ENCODE results near the gene TAF9. TPM values are rescaled to one million over a fixed set of nuclear protein-coding genes. Genes with fewer than 3 reads are reported as not detected.

Gene TAF9
- 96.9 TPM for polyA plus RNA-seq (2013)

DNA sequence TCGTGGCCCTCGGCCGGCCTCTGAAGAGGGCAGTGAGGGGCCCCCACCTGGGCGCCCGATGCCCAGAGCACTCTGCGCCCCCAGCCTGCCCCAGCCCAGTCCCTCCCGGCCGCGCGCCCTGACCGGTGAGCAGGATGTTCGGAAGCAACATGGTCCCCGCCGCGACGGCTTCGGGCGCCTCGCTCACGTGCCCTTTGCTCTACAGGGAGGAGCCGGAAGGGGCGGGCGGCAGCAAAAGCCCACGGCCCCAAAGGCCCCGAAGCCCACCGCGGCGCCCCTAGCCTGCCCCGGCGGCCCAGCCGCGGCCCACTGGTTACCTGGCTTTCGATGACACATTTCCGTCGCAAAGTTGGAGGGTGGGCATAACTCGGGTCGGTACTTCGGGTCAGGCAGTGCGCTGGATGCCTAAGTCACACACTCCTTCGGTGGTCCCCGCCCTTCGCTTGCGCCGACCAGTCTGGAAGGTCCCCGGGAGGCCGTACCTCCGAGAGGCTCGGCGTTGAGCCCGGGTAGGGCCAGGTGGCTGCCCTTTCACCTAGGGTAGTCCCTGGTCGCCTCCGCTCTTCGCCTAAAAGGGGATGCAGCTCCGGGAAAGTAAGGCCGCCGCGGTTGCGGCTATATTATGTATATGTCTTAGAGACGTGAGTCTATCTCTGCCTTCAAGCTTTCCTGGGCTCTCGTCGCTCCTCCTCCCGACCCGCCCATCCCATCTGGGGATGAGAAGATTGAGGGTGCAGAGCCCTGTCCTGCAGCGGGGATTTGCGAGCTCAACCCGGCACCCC is at the start of gene TAF9, which contains the start of the genes AK6 and RAD17:
Gene TAF9, minus strand, starts transcription at position 181 of the 782 bp plus-strand sequence. CDS start 3,783 bp downstream, outside the sequence.
Gene AK6, minus strand, starts transcription at position 181 of the 782 bp plus-strand sequence. Its CDS starts 30 bp downstream, at position 151.
Gene RAD17, plus strand, starts transcription at position 479 of the 782 bp plus-strand sequence. CDS start 2,391 bp downstream, outside the sequence.
- 0% methylated on average over 44 of the region's 66 CpGs for WGBS (ENCODE audit: insufficient coverage)
- H3K4me1 ChIP-seq (ENCODE audit: control extremely low read depth in 1 of 4, control insufficient read depth in 4 of 4, insufficient read depth in 4 of 4, low read length in 3 of 4) = peaks cover 16 to 26% (median 19%) of the 10 kb centered on the region in 4 experiments

DNA sequence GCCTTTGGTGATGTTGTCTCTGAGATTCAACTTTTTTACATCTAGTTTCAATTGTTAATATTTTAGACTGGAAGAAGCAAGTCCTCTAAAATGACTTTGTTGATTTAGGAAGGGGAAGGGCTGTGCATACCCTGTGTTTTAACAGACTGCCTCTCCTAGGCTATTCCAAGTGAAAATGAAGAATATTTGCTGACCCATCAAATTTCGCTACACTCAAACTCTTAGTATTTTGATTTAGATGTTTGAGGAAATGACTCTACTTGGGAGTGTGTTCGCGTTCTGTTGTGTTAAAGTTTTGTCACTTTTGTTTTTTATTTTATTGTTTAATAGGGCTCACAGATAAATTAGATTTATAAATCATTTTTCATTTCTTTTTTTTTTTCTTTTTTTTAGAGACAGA is 49.2 kb upstream of the TAF9 start:
- peaks cover 0 to 8% (median 0%) of the 10 kb centered on the region in 5 experiments for H3K9me3 ChIP-seq (ENCODE audit: control extremely low read depth in 1 of 5, control insufficient read depth in 4 of 5, insufficient read depth in 2 of 5, low read depth in 1 of 5, low read length in 4 of 5)
- H3K36me3 ChIP-seq (ENCODE audit: control insufficient read depth in 4 of 4, insufficient read depth in 4 of 4, low read length in 3 of 4) = peaks cover 0 to 15% (median 6%) of the 10 kb centered on the region in 4 experiments
- POLR2A ChIA-PET = no interaction called here
- no peak for DNase-seq
- H3K4me1 ChIP-seq (ENCODE audit: control extremely low read depth in 1 of 4, control insufficient read depth in 4 of 4, insufficient read depth in 4 of 4, low read length in 3 of 4) = peaks cover 0 to 12% (median 2%) of the 10 kb centered on the region in 4 experiments
- no peak overlapping the region for H3K27ac ChIP-seq (ENCODE audit: insufficient read depth in 1 of 2, low read depth in 1 of 2, low read length in 2 of 2, poor library complexity in 1 of 2, severe bottlenecking in 2 of 2)
- H3K4me3 ChIP-seq (ENCODE audit: control insufficient read depth in 1 of 7, extremely low read depth in 1 of 7, insufficient read depth in 4 of 7, low read depth in 2 of 7, low read length in 6 of 7) = no peak overlapping the region
- CTCF ChIA-PET = no interaction called here
- peaks cover 0 to 46% (median 19%) of the 10 kb centered on the region in 5 experiments for H3K27me3 ChIP-seq (replicated peaks in 2 of 5; ENCODE audit: control insufficient read depth in 4 of 5, insufficient read depth in 5 of 5, low read length in 4 of 5)
- WGBS (ENCODE audit: insufficient coverage) = no CpG with 5 or more reads among the region's 3 CpGs

More for the DNA sequence above, at the start of gene TAF9, which contains the start of the genes AK6 and RAD17:
- DNase-seq = peak; percentile 94 to 97 (median 97)
- H3K9me3 ChIP-seq (ENCODE audit: control extremely low read depth in 1 of 5, control insufficient read depth in 4 of 5, insufficient read depth in 2 of 5, low read depth in 1 of 5, low read length in 4 of 5) = no peaks in the 10 kb centered on the region
- CTCF ChIA-PET = interaction anchor here (0.6 to 1.4 kb wide), 3 partner anchors 10 to 320 kb away, joined by 4 read pairs; partner anchors contain the start of gene SLC30A5
- H3K27me3 ChIP-seq (replicated peaks in 2 of 5; ENCODE audit: control insufficient read depth in 4 of 5, insufficient read depth in 5 of 5, low read length in 4 of 5) = no peaks in the 10 kb centered on the region
- POLR2A ChIA-PET = no interaction called here
- H3K4me3 ChIP-seq (ENCODE audit: control insufficient read depth in 1 of 7, extremely low read depth in 1 of 7, insufficient read depth in 4 of 7, low read depth in 2 of 7, low read length in 6 of 7) = peak within 1 kb of the TSS; percentile 79 to 100 (median 98)
- H3K27ac ChIP-seq (ENCODE audit: insufficient read depth in 1 of 2, low read depth in 1 of 2, low read length in 2 of 2, poor library complexity in 1 of 2, severe bottlenecking in 2 of 2) = peak within 1 kb of the TSS; percentile 98 to 100
- peaks cover 10 to 23% (median 19%) of the 10 kb centered on the region in 4 experiments for H3K36me3 ChIP-seq (ENCODE audit: control insufficient read depth in 4 of 4, insufficient read depth in 4 of 4, low read length in 3 of 4)

GRCh38 chr5:69416699-69417098 is 47.4 kb upstream of the TAF9 start:
- peaks cover 0 to 16% (median 9%) of the 10 kb centered on the region in 4 experiments for H3K36me3 ChIP-seq (ENCODE audit: control insufficient read depth in 4 of 4, insufficient read depth in 4 of 4, low read length in 3 of 4)
- H3K9me3 ChIP-seq (ENCODE audit: control extremely low read depth in 1 of 5, control insufficient read depth in 4 of 5, insufficient read depth in 2 of 5, low read depth in 1 of 5, low read length in 4 of 5) = peaks cover 0 to 5% (median 0%) of the 10 kb centered on the region in 5 experiments
- H3K4me1 ChIP-seq (ENCODE audit: control extremely low read depth in 1 of 4, control insufficient read depth in 4 of 4, insufficient read depth in 4 of 4, low read length in 3 of 4) = peaks cover 0 to 12% (median 2%) of the 10 kb centered on the region in 4 experiments
- H3K27ac ChIP-seq (ENCODE audit: insufficient read depth in 1 of 2, low read depth in 1 of 2, low read length in 2 of 2, poor library complexity in 1 of 2, severe bottlenecking in 2 of 2) = no peak overlapping the region
- no peak overlapping the region for H3K4me3 ChIP-seq (ENCODE audit: control insufficient read depth in 1 of 7, extremely low read depth in 1 of 7, insufficient read depth in 4 of 7, low read depth in 2 of 7, low read length in 6 of 7)
- peaks cover 0 to 42% (median 19%) of the 10 kb centered on the region in 5 experiments for H3K27me3 ChIP-seq (replicated peaks in 2 of 5; ENCODE audit: control insufficient read depth in 4 of 5, insufficient read depth in 5 of 5, low read length in 4 of 5)
- POLR2A ChIA-PET = no interaction called here
- DNase-seq = no peak
- CTCF ChIA-PET = no interaction called here

DNA sequence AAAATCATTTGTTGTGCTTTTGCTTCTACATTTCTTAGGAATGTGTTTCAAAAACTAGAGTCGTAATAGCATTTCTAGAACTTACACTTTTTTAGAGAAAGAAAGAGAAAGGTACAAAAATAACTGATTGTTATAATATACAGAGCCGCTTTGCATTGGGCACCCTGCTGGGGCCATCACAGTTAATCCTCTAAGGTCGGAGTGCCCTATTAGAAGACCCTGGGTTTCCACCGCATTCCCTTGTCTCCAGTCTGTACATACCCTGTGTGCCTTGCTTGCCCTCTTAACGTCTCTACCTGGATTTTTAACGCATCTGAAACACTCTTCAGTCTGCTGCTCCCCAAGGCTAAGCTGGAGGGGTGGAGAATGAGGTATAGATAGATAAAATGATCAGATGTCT is 46.9 kb upstream of the TAF9 start:
- WGBS (ENCODE audit: insufficient coverage) = 100% methylated on average over 6 of the region's 6 CpGs
- Histone ChIP-seq H3K9me3 (ENCODE audit: control extremely low read depth in 1 of 5, control insufficient read depth in 4 of 5, insufficient read depth in 2 of 5, low read depth in 1 of 5, low read length in 4 of 5) (peaks cover 0 to 5% (median 0%) of the 10 kb centered on the region in 5 experiments), H3K27me3 (replicated peaks in 2 of 5; ENCODE audit: control insufficient read depth in 4 of 5, insufficient read depth in 5 of 5, low read length in 4 of 5) (peaks cover 0 to 42% (median 19%) of the 10 kb centered on the region in 5 experiments), H3K27ac (ENCODE audit: insufficient read depth in 1 of 2, low read depth in 1 of 2, low read length in 2 of 2, poor library complexity in 1 of 2, severe bottlenecking in 2 of 2) (no peak overlapping the region), H3K4me3 (ENCODE audit: control insufficient read depth in 1 of 7, extremely low read depth in 1 of 7, insufficient read depth in 4 of 7, low read depth in 2 of 7, low read length in 6 of 7) (no peak overlapping the region), H3K4me1 (ENCODE audit: control extremely low read depth in 1 of 4, control insufficient read depth in 4 of 4, insufficient read depth in 4 of 4, low read length in 3 of 4) (peaks cover 0 to 12% (median 2%) of the 10 kb centered on the region in 4 experiments), H3K36me3 (ENCODE audit: control insufficient read depth in 4 of 4, insufficient read depth in 4 of 4, low read length in 3 of 4) (peaks cover 0 to 21% (median 11%) of the 10 kb centered on the region in 4 experiments)
- ChIA-PET CTCF (no interaction called here), POLR2A (no interaction called here)
- no peak for DNase-seq

DNA sequence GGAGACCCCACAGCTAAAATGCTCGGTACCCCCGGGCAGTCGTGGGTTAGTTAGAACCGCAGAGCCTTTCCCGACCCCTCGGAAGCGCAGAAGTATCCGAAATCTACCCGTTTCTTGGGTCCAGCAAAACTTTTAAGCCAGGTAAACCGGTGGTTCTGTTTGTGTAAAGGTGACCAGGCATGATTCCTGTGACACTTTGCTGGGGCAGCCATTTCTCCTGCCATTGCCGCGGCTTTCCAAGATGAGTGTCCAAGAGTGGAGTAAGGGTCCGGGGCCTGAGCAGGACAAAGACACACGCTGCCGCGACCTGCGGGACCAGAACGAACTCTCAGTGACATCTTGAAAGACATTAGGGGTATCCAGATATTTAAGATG is 46.3 kb upstream of the TAF9 start:
- CTCF ChIA-PET = no interaction called here
- peak overlapping the region in 5 of 7 experiments; percentile 56 to 80 (median 72) for H3K4me3 ChIP-seq (ENCODE audit: control insufficient read depth in 1 of 7, extremely low read depth in 1 of 7, insufficient read depth in 4 of 7, low read depth in 2 of 7, low read length in 6 of 7)
- peaks cover 0 to 21% (median 12%) of the 10 kb centered on the region in 4 experiments for H3K36me3 ChIP-seq (ENCODE audit: control insufficient read depth in 4 of 4, insufficient read depth in 4 of 4, low read length in 3 of 4)
- peaks cover 0 to 12% (median 2%) of the 10 kb centered on the region in 4 experiments for H3K4me1 ChIP-seq (ENCODE audit: control extremely low read depth in 1 of 4, control insufficient read depth in 4 of 4, insufficient read depth in 4 of 4, low read length in 3 of 4)
- H3K27me3 ChIP-seq (replicated peaks in 2 of 5; ENCODE audit: control insufficient read depth in 4 of 5, insufficient read depth in 5 of 5, low read length in 4 of 5) = peaks cover 0 to 41% (median 19%) of the 10 kb centered on the region in 5 experiments
- 25% methylated on average over 9 of the region's 18 CpGs for WGBS (ENCODE audit: insufficient coverage)
- no peak for DNase-seq
- POLR2A ChIA-PET = no interaction called here
- H3K9me3 ChIP-seq (ENCODE audit: control extremely low read depth in 1 of 5, control insufficient read depth in 4 of 5, insufficient read depth in 2 of 5, low read depth in 1 of 5, low read length in 4 of 5) = peaks cover 0 to 5% (median 0%) of the 10 kb centered on the region in 5 experiments
- no peak overlapping the region for H3K27ac ChIP-seq (ENCODE audit: insufficient read depth in 1 of 2, low read depth in 1 of 2, low read length in 2 of 2, poor library complexity in 1 of 2, severe bottlenecking in 2 of 2)

DNA sequence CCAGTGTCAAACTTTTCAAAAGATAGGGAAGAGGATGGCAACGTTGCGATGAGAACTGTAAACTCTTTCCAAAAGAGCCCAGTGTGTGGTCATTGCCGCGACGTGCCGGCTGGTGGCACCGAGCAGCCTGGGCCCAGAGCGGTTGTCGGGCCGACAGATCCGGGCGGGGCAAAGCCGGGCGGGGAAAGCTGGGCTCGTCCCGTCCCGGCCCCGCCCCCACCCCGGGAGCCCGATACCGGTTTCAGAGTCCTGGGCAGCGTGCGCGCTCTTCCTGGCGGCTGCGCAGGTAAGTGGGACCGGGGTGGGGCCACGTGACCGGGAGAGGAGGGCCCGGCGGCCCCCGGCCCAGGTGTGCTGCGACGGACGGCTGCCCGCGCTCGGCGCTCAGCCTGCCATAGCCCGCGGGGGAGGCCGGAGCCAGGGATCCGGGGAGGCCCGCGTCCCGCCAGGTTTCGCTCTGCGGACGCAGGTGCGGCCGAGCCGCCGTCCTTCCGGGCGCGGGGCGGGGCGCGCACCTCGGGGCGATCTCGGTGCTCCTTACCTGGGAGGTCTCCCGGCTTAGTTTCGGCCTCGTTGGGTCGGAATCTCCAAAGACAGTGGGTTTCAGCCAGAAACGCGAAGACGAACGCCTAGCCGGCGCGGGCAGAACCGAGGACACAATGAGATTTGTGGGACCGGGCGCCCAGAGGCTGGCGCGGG is 45.7 kb upstream of the TAF9 start, which contains the start of gene MARVELD2:
Gene MARVELD2, plus strand, starts transcription at position 232 of the 699 bp plus-strand sequence. CDS start 4,270 bp downstream, outside the sequence.
- H3K4me3 ChIP-seq (ENCODE audit: control insufficient read depth in 1 of 7, extremely low read depth in 1 of 7, insufficient read depth in 4 of 7, low read depth in 2 of 7, low read length in 6 of 7) = peak within 1 kb of the TSS; percentile 19 to 80 (median 58)
- H3K36me3 ChIP-seq (ENCODE audit: control insufficient read depth in 4 of 4, insufficient read depth in 4 of 4, low read length in 3 of 4) = peaks cover 0 to 24% (median 12%) of the 10 kb centered on the region in 4 experiments
- peaks cover 0 to 12% (median 2%) of the 10 kb centered on the region in 4 experiments for H3K4me1 ChIP-seq (ENCODE audit: control extremely low read depth in 1 of 4, control insufficient read depth in 4 of 4, insufficient read depth in 4 of 4, low read length in 3 of 4)
- 3% methylated on average over 76 of the region's 78 CpGs for WGBS (ENCODE audit: insufficient coverage)
- H3K27me3 ChIP-seq (replicated peaks in 2 of 5; ENCODE audit: control insufficient read depth in 4 of 5, insufficient read depth in 5 of 5, low read length in 4 of 5) = peaks cover 0 to 37% (median 19%) of the 10 kb centered on the region in 5 experiments
- POLR2A ChIA-PET = no interaction called here
- H3K27ac ChIP-seq (ENCODE audit: insufficient read depth in 1 of 2, low read depth in 1 of 2, low read length in 2 of 2, poor library complexity in 1 of 2, severe bottlenecking in 2 of 2) = no peak within 1 kb of the TSS
- peak; percentile 38 to 50 (median 44) for DNase-seq
- CTCF ChIA-PET = no interaction called here
- H3K9me3 ChIP-seq (ENCODE audit: control extremely low read depth in 1 of 5, control insufficient read depth in 4 of 5, insufficient read depth in 2 of 5, low read depth in 1 of 5, low read length in 4 of 5) = peaks cover 0 to 5% (median 0%) of the 10 kb centered on the region in 5 experiments

All from common myeloid progenitor, CD34-positive (primary cell).